ENCODE measurements around the gene SERBP1. TPM values are rescaled to one million over a fixed set of nuclear protein-coding genes. Genes with fewer than 3 reads are reported as not detected.

Gene SERBP1
- total and polyA plus RNA-seq, 2 of the 8 experiments (the other 6 are each of a cell fraction or from before 2014, with no cell fraction given) = 229 to 536 TPM

- Histone ChIP-seq H4K91ac (replicated peaks; ENCODE audit: insufficient read length, low read length) (no peak overlapping the region), H3K27ac (ENCODE audit: low read depth, low read length) (no peak overlapping the region), H3K23me2 (ENCODE audit: low read depth, low read length) (no peaks in the 10 kb centered on the region; the same call in 1 of the 2 replicates), H4K8ac (ENCODE audit: extremely low read depth, insufficient read depth, low read length) (no peak overlapping the region), H3K27me3 (replicated peaks in 1 of 4; ENCODE audit: control insufficient read depth in 3 of 4, extremely low read depth in 1 of 4, insufficient read depth in 3 of 4, low read length in 3 of 4) (no peaks in the 10 kb centered on the region), H4K5ac (ENCODE audit: insufficient read length, low read depth, low read length) (no peak overlapping the region), H2AK5ac (ENCODE audit: low read depth, low read length) (no peak overlapping the region), H3K9me3 (ENCODE audit: insufficient read depth in 2 of 2, low read depth in 1 of 2, low read length in 1 of 2) (no peaks in the 10 kb centered on the region), H3K9ac (replicated peaks in 1 of 4; ENCODE audit: extremely low read depth in 1 of 4, low read depth in 3 of 4, low read length in 3 of 4) (no peak overlapping the region), H2BK120ac (replicated peaks; ENCODE audit: low read depth, low read length) (no peak overlapping the region), H3K14ac (ENCODE audit: insufficient read length) (no peak overlapping the region), H2BK15ac (ENCODE audit: low read length) (no peak overlapping the region), H4K20me1 (replicated peaks in 1 of 2; ENCODE audit: control insufficient read depth in 1 of 2, insufficient read depth in 2 of 2, low read length in 2 of 2) (no peaks in the 10 kb centered on the region), H2BK12ac (ENCODE audit: low read depth, low read length) (no peak overlapping the region), H3K4ac (replicated peaks; ENCODE audit: insufficient read length, low read depth, low read length) (no peak overlapping the region), H3K79me1 (ENCODE audit: low read depth, low read length) (no peaks in the 10 kb centered on the region), H3K79me2 (ENCODE audit: control insufficient read depth in 1 of 2, insufficient read depth in 2 of 2, low read length in 2 of 2) (no peaks in the 10 kb centered on the region), H3K4me1 (replicated peaks in 1 of 4; ENCODE audit: control insufficient read depth in 3 of 4, insufficient read depth in 4 of 4, low read length in 3 of 4) (peaks cover 4 to 14% (median 10%) of the 10 kb centered on the region in 4 experiments; a peak in 5 of 7 replicates), H3K56ac (replicated peaks; ENCODE audit: insufficient read length, low read depth, low read length) (no peak overlapping the region), H3K23ac (ENCODE audit: insufficient read length) (no peak overlapping the region), H3K18ac (ENCODE audit: extremely low read depth, low read length) (no peak overlapping the region), H3K36me3 (ENCODE audit: control insufficient read depth in 2 of 4, insufficient read depth in 4 of 4, low read length in 3 of 4) (no peaks in the 10 kb centered on the region; a peak in 1 of 8 replicates), H2BK5ac (ENCODE audit: low read depth, low read length) (no peak overlapping the region), H3K4me2 (ENCODE audit: insufficient read depth in 1 of 2, low read depth in 2 of 2, low read length in 2 of 2) (no peak overlapping the region), H2AFZ (ENCODE audit: low read length) (no peak overlapping the region), H3K4me3 (ENCODE audit: extremely low read depth in 1 of 4, insufficient read depth in 2 of 4, low read depth in 3 of 4, low read length in 4 of 4) (no peak overlapping the region), H2BK20ac (ENCODE audit: low read length) (no peak overlapping the region)
- DNase-seq (ENCODE audit: low read depth in 1 of 2, low spot score in 2 of 2) (no peak), FAIRE-seq (no peak)
- CTCF ChIA-PET (ENCODE audit: partially characterized antibody) = interaction anchor here (2.2 kb wide), 1 partner anchor 21 kb away, joined by 5 read pairs; no protein-coding TSS in a partner anchor
- WGBS, 2 experiments (ENCODE audit: extremely low coverage in 1 of 2, insufficient coverage in 1 of 2, insufficient read length in 1 of 2, insufficient replicate concordance in 2 of 2, low coverage in 1 of 2, low lambda C conversion rate in 2 of 2, missing lambda C conversion rate in 1 of 2) = 90% methylated on average over 4 of the region's 4 CpGs; no CpG with 5 or more reads in 1 of the 2 experiments
- TF ChIP-seq YY1 (IDR thresholded peaks at IDR 0.05; ENCODE audit: low read depth, low read length) = no peak
- TF ChIP-seq SP2 (IDR thresholded peaks at IDR 0.05; ENCODE audit: low read length) = no peak
- no peak for TF ChIP-seq CTCF (IDR thresholded peaks at IDR 0.05; ENCODE audit: control extremely low read depth in 1 of 3, insufficient read depth in 1 of 3, low read depth in 1 of 3, low read length in 3 of 3)
- TF ChIP-seq GTF2F1 (IDR thresholded peaks at IDR 0.05; ENCODE audit: borderline replicate concordance, low read depth, low read length) = no peak
- POLR2A ChIA-PET (ENCODE audit: partially characterized antibody) = interaction anchor here (1.0 to 2.6 kb wide), 3 partner anchors 12 to 37 kb away, joined by 3 to 7 read pairs (median 5); partner anchors contain the start of gene SERBP1
Observed at GRCh38 chr1:67465375-67465774, 35.2 kb upstream of the SERBP1 start.
